Thymus (tissue), 11 donors: Measurements from ENCODE around the gene SEMA4D. TPM values are rescaled to one million over a fixed set of nuclear protein-coding genes. Genes with fewer than 3 reads are reported as not detected.

Source experiments
- DNase-seq, 9 donors: peaks; one replicate each; pipeline ENCODE4 v3.0.0-alpha.2; 2013; ENCODE audit warnings: low spot score in 9 of 9, low read depth in 6 of 9, missing footprints in 1 of 9
- H3K27ac ChIP-seq, 2 donors: one replicate each; pipeline ENCODE4 v1.5.1; 2013; ENCODE audit warnings: control low read depth in 1 of 2, low read depth in 1 of 2, low read length in 1 of 2, mild to moderate bottlenecking in 1 of 2, moderate library complexity in 1 of 2
- H3K27me3 ChIP-seq, 2 donors: one replicate each; pipeline ENCODE4 v1.5.1; 2013; ENCODE audit warnings: low read length in 1 of 2; ENCODE audit not compliant: control insufficient read depth in 2 of 2, insufficient read depth in 1 of 2
- H3K36me3 ChIP-seq, 2 donors: one replicate each; pipeline ENCODE4 v1.5.1; 2013; ENCODE audit warnings: low read length in 1 of 2, mild to moderate bottlenecking in 1 of 2, moderate library complexity in 1 of 2; ENCODE audit not compliant: control insufficient read depth in 2 of 2, insufficient read depth in 2 of 2
- H3K4me1 ChIP-seq, 2 donors: one replicate each; pipeline ENCODE4 v1.5.1; 2013; ENCODE audit warnings: low read length in 2 of 2; ENCODE audit not compliant: control insufficient read depth in 2 of 2, insufficient read depth in 2 of 2
- H3K4me3 ChIP-seq, 2 donors: one replicate each; pipeline ENCODE4 v1.5.1; 2013; ENCODE audit warnings: low read length in 2 of 2, control low read depth in 1 of 2, mild to moderate bottlenecking in 1 of 2
- H3K9me3 ChIP-seq, 2 donors: one replicate each; pipeline ENCODE4 v1.5.1; 2013; ENCODE audit warnings: low read length in 1 of 2, mild to moderate bottlenecking in 1 of 2; ENCODE audit not compliant: control insufficient read depth in 2 of 2, insufficient read depth in 1 of 2
- WGBS: extraction: QIAGEN DNeasy Blood & Tissue Kit; methylation state at CpG from one replicate; pipeline ENCODE4 v1.1.7; 2013; 5-methylcytosine and 5-hydroxymethylcytosine counted together
- polyA plus RNA-seq: library from polyadenylated mRNA; stranded (reverse); fragments of 200-250 nt; gene quantifications from one replicate; pipeline ENCODE4 v1.2.3, GENCODE V29; 2013
- total RNA-seq: library from RNA; stranded (reverse); fragments of 120-200 nt; gene quantifications from one replicate; pipeline ENCODE4 v1.2.4, GENCODE V29; 2013
- donor health status: healthy.

SEMA4D gene
- total and polyA plus RNA-seq, 2 donors: 26.8 to 62.1 TPM

DNA sequence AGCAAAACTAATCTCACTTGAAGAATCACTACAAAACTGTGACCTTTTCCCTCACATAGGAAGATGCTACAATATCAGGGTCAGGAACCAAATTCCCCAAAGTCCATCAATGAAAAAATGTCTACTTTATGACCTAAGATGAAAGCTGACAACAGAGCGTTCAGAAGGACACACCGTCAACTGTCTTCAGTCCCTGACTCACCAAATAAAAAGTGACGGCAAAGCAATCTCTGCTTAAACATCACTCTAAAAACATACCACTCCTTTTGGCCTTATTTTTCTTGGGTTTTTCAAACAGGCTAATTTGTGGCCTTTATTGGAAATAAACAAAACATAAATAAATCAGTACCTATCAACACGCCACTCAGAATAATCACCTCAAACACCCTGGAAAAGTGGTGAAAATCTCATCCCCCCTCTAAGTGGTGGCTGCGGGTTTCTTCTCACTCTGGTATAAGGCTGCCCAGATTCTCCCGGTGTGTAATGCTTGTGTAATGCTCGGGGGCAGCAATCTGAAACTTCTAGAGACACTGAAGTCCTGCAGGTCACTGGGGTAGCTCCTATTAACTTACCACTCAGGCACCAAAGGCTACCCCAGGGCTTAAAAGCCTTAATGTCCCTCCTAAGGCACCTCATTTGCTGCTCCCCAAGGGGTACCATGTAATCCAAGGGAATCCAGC, 29.5 kb downstream of the SEMA4D start:
- H3K36me3 ChIP-seq: peaks cover 17 to 23% of the 10 kb centered on the region in 2 donors
- DNase-seq: no peak
- peaks cover 51 to 82% of the 10 kb centered on the region in 2 donors for H3K4me1 ChIP-seq
- no peaks in the 10 kb centered on the region for H3K27me3 ChIP-seq
- no peaks in the 10 kb centered on the region for H3K9me3 ChIP-seq
- H3K4me3 ChIP-seq: no peak overlapping the region
- H3K27ac ChIP-seq: peak overlapping the region; percentile 15 to 22
- 93% methylated on average over 7 of the region's 7 CpGs for WGBS

GRCh38 chr9:89467278-89467625, 30.7 kb downstream of the SEMA4D start:
- Histone ChIP-seq H3K27me3 (no peaks in the 10 kb centered on the region), H3K27ac (peak overlapping the region; percentile 61 to 80), H3K4me3 (no peak overlapping the region), H3K9me3 (no peaks in the 10 kb centered on the region), H3K36me3 (peaks cover 13 to 20% of the 10 kb centered on the region in 2 donors), H3K4me1 (peaks cover 61 to 90% of the 10 kb centered on the region in 2 donors)
- DNase-seq: peak in 2 of 9 donors; percentile 53 to 66
- 65% methylated on average over 4 of the region's 4 CpGs for WGBS

GRCh38 chr9:89466451-89467277, 31.2 kb downstream of the SEMA4D start:
- Histone ChIP-seq H3K27ac (peak overlapping the region; percentile 61 to 80), H3K4me3 (no peak overlapping the region), H3K9me3 (no peaks in the 10 kb centered on the region), H3K27me3 (no peaks in the 10 kb centered on the region), H3K4me1 (peaks cover 58 to 90% of the 10 kb centered on the region in 2 donors), H3K36me3 (peaks cover 7 to 15% of the 10 kb centered on the region in 2 donors)
- 90% methylated on average over 18 of the region's 18 CpGs for WGBS
- DNase-seq: no peak

DNA sequence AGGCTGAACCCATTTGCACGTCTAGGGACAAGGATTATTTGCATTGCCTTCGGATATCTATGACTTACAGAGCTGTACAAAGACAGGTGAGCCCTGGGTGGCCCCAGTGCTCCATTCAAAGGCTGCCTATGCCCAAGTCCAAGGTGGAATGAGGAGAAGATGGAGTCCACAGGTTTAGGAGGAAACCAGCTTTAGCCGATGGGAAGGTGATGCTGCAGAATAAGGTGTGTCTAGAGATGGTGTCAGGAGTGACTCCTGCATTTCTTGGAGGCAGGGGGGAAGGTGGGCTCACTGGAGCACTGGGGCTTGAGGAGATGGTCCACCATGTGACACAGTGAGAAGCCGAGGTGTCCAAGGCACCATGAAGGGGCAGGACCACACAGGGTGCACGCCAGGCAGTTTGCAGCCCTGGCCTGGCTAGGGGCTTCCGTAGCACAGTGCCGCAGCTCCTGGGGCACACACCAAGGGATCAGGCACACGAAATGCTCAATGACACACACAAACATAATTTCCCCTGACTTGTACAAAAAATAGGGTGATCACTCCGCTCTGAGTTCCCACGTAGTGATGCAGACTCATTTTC, 32.1 kb downstream of the SEMA4D start:
- 98% methylated on average over 10 of the region's 10 CpGs for WGBS
- peaks cover 7 to 19% of the 10 kb centered on the region in 2 donors for H3K36me3 ChIP-seq
- peaks cover 54 to 84% of the 10 kb centered on the region in 2 donors for H3K4me1 ChIP-seq
- H3K9me3 ChIP-seq: no peaks in the 10 kb centered on the region
- peak overlapping the region in 1 of 2 donors; percentile 25 for H3K27ac ChIP-seq
- H3K27me3 ChIP-seq: no peaks in the 10 kb centered on the region
- DNase-seq: no peak
- no peak overlapping the region for H3K4me3 ChIP-seq

DNA sequence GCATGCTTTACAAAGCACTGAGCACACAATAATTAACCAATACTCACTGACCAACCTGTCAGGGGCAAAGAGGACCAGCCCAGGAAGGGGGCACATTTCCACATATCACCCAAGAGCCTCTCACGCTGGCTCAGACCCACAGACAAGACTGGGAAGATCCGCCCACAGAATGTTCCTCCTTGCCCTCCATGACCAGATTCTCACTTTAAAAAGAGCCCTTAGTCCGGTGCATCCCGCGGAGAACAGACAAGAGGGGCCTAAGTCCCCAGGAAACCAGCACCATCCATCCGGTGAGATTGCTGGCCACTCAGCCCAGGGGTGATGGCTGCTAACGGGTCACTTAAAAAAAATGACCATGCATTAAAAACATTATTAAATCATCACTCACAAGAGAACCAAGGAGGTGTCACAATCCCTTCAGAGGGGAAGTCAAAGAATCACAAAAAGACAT, 32.9 kb downstream of the SEMA4D start:
- no peaks in the 10 kb centered on the region for H3K9me3 ChIP-seq
- H3K27ac ChIP-seq: peak overlapping the region in 1 of 2 donors; percentile 71
- H3K4me1 ChIP-seq: peaks cover 53 to 81% of the 10 kb centered on the region in 2 donors
- H3K27me3 ChIP-seq: no peaks in the 10 kb centered on the region
- WGBS: 95% methylated on average over 7 of the region's 7 CpGs
- peaks cover 13 to 27% of the 10 kb centered on the region in 2 donors for H3K36me3 ChIP-seq
- DNase-seq: no peak
- H3K4me3 ChIP-seq: no peak overlapping the region

GRCh38 chr9:89464300-89464901, 33.5 kb downstream of the SEMA4D start:
- Histone ChIP-seq H3K36me3 (peaks cover 15 to 30% of the 10 kb centered on the region in 2 donors), H3K4me3 (peak overlapping the region in 1 of 2 donors; percentile 33), H3K27me3 (no peaks in the 10 kb centered on the region), H3K9me3 (no peaks in the 10 kb centered on the region), H3K27ac (peak overlapping the region; percentile 75 to 95), H3K4me1 (peaks cover 53 to 81% of the 10 kb centered on the region in 2 donors)
- WGBS: 22% methylated on average over 7 of the region's 7 CpGs
- no peak for DNase-seq

- no peaks in the 10 kb centered on the region for H3K27me3 ChIP-seq
- H3K27ac ChIP-seq: peak overlapping the region; percentile 1 to 75
- peaks cover 46 to 78% of the 10 kb centered on the region in 2 donors for H3K4me1 ChIP-seq
- DNase-seq: no peak
- no peak overlapping the region for H3K4me3 ChIP-seq
- peaks cover 26 to 29% of the 10 kb centered on the region in 2 donors for H3K36me3 ChIP-seq
- WGBS: 98% methylated on average over 9 of the region's 9 CpGs
- no peaks in the 10 kb centered on the region for H3K9me3 ChIP-seq
These were observed 34.9 kb downstream of the SEMA4D start for GRCh38 chr9:89462817-89463683.

- peaks cover 49 to 73% of the 10 kb centered on the region in 2 donors for H3K4me1 ChIP-seq
- no peaks in the 10 kb centered on the region for H3K9me3 ChIP-seq
- peaks cover 27 to 29% of the 10 kb centered on the region in 2 donors for H3K36me3 ChIP-seq
- H3K27me3 ChIP-seq: no peaks in the 10 kb centered on the region
- DNase-seq: no peak
- 79% methylated on average over 5 of the region's 5 CpGs for WGBS
- no peak overlapping the region for H3K27ac ChIP-seq
- no peak overlapping the region for H3K4me3 ChIP-seq
These were observed 35.7 kb downstream of the SEMA4D start for GRCh38 chr9:89462199-89462598.
